ENCODE data around the gene CHAD.
"Not testable (repeated sequence)": the region's sequence is repeated elsewhere in the genome, so short reads cannot be mapped to it uniquely, and the experiment has no call there.

CHAD gene

DNA sequence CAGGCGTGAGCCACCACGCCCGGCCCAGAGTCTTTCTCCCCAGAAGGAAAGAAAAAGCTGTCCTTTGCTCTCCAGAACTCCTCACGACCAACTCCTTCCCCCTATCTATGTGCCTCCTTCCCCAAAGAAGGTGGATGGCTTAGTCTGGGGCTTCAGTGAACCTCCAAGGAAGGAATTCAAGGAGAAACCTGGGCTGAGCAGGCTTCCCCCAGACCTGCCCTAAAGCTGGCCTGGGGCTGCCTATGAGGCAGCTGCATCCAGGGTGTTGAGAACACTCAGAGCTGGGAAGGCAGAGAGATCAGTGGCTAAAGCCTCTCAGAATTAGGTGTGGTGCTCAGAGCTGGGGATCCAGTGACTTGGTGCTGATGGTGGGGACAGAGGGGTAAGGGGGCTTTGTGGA lies 38.9 kb downstream of the CHAD start:
- no peak for DNase-seq (ENCODE audit: low read depth in 2 of 2, low spot score in 1 of 2)

DNA sequence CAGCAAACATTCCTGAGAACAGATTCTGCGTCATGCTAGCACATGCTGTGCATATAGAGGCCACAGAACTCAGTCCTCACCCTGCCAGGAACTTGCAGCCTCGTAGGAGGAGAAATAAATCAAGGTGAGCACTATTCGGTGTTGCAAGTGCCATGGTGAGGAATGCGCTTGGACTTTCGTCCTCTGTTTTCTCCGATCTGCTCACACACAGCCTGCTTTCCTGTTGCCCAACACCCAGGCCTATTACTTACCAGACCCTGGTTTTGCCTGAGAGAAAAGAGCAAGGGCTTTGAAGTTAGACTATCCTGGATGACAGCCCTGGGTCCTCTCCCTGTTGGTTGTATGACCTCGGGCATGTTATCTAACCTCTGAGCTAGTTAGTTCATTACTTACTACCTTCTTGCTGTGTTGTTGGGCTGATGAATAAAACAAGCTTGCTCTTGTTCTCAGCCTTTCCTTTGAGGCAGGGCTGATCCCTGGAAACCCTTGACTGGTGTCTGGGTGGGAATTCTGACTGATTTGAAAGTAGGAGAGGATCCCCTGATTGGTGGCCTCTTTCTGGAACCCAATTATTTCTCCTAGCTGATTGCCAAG lies 39.8 kb downstream of the CHAD start:
- DNase-seq (ENCODE audit: low read depth in 2 of 2, low spot score in 1 of 2): no peak

DNA sequence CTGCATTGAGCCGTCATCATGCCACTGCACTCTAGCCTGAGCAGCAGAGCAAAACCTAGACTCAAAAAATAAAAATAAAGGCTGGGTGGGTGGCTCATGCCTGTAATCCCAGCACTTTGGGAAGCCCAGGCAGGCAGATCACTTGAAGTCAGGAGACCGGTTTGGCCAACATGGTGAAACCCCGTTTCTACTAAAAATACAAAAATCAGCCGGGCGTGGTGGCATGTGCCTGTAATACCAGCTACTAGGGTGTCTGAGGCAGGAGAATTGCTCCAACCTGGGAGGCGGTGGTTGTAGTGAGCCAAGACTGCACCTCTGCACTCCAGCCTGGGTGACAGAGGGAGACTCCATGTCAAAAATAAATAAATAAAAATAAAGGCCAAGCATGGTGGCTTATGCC lies 40.6 kb downstream of the CHAD start:
- DNase-seq (ENCODE audit: low read depth in 2 of 2, low spot score in 1 of 2): not testable (repeated sequence)

DNA sequence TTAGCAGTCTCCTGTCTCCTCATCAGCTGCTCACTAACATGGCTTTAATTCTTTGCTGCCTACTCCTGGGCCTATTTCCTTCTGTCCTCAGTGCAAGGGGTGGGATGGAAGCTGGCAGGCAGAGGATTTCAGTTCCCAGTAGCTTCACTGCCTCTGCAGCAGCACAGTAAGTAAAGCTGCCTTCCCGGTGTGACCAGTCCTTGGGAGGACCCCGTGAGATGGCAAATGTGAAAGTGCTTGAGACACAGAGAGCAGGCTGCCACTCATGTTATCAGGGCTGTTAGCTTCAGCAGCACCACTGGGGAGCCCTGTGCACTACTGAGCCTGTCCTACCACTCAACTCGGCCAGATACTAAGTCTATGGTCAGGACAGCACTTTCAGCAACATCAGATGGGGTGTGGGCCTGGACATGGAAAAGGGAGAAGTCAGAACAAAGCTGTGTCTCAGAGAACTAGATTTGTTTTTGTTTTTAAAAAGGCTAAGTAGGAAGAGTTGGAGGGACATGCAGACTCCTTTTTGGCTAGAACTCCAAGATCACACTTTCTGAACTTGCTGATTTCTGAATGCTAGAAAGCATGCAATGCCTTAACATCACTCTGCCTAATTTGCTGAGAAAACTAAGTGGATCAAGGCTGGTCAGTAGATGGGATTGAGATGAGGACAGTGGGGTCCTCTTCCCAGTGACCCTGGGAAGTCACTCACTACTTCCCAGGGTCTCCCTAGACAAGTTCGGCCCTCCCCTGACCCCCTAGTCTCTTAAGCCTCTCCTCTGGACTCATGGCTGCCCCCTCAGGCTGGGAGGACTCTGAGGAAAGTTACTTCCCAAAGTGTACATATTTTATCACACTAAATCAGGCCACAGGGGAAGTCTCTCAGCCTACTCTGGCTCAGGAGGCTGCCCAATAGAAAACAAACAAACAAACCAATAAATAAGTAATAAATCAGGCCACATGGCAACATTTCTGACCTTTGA lies 41.6 kb downstream of the CHAD start:
- no peak for DNase-seq (ENCODE audit: low read depth in 2 of 2, low spot score in 1 of 2)

DNA sequence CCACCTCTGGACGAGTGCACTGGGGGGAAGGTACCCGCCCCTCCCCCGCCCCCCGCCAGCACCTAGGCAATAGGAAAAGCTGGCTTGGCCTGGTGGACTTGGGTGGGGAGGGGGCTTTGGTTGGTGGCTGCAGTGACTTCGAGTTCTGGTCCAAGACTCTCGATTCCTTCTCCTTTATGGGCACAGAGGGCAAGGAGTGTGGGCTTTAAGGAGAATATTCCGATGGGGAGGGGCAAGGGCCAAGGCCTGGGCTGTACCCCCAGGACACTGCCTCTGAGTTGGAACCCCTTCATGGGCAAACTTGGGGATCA lies 42.3 kb downstream of the CHAD start:
- no peak for DNase-seq (ENCODE audit: low read depth in 2 of 2, low spot score in 1 of 2)

DNA sequence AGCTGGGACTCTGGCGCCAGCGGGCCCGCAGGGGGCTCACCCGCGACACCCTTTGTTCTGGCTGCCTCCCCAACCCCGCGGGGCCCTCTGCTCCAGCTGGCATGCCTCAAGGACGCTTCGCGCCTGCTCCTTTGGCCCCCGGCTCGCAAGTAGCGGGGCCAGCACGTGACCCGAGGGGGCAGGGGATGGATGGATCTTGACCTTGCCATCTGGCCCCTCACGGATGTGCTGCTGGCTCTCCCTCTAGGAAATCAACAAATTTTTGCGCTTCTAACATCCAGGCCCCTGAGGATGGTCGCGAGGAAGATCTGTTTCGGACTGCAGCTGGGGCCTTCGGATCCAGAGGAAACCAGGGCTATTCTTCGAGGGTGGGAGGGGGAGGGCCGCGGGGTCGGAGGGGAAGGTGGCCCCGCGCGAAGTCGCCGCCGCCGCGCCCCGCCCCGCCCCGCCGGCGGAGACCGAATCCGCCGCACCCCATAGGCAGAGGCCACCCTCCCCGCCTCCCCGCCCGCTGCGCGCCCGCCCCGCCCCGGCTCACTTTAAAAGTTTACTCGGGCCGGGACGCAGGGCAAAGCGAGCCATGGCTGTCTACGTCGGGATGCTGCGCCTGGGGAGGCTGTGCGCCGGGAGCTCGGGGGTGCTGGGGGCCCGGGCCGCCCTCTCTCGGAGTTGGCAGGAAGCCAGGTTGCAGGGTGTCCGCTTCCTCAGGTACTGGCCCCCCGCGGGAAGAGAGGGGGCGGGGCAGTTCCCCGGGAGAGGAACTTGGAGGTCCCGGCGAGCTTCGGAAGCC lies 42.8 kb downstream of the CHAD start, which contains the start of gene ACSF2:
Gene ACSF2, plus strand, starts transcription at position 537 of the 790 bp plus-strand sequence. Its CDS starts 44 bp downstream, at position 581.
- peak; percentile 30 to 32 for DNase-seq (ENCODE audit: low read depth in 2 of 2, low spot score in 1 of 2)

DNA sequence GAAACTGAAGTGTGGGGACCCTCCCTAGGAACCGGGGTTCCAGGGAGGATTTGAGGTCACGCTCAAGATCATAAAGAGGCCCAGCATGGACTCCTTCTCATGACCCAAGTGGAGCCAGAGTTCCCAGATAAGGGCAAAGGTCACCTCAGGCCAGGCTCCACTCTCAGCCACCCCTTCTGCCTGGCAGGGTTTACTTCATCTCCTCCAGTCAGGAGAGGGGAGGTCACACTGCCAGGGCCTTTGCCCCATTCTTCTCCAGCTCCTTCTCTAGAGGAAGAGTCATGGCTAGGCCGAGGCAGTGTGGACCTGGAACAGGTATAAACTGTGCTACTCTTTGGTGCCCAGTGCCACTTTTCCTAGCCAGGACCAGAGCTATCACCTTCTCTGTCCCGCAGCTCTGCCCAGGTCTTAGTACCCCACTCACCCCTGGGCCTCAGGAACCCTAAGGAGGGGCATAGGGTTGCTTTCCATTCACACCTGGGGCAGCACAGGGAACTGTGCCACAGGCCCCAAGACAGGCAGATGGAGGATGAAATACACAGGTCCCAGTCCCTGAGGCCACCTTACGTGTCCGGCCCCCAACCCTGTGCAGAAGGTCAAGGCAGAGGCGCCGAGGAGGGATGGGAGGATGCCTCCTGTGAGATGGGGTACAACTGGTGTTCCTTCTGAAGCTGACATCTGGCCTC lies 43.5 kb downstream of the CHAD start:
- DNase-seq (ENCODE audit: low read depth in 2 of 2, low spot score in 1 of 2): no peak

DNA sequence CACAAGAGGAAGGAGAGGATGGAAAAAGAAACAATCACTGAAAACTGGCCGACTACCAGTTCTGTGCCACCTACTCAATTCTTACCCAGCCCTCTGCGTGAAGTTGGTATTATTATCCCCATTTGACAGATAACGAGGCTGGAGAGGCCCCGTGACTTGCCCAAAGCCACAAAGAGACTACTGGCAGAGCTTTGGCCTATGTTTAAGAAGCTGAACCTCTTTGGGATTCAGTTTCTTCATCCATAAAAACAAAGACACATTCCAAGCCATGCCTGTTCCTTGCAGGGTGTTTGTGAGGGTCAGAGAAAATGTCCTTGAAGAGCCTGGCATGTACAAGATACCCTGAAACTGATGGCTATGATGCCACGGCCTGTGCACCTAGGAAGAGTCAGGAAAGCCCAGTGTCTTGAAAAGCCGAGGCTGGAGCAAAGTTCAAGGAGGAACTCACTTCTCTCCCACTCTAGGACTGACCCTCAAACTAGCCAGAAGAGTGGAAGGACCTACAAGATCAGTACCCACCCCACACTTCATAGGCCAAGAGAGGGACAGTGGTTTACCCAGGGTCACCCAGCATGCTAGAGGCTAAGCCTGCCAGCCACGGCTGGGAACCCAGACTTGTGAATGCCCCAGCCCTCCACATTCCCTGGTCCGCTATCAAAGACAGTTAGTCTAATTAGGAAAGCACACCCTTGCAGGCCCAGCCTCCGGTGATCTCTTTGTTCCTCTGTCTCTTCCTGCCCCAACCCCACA lies 44.3 kb downstream of the CHAD start:
- DNase-seq (ENCODE audit: low read depth in 2 of 2, low spot score in 1 of 2): no peak

DNA sequence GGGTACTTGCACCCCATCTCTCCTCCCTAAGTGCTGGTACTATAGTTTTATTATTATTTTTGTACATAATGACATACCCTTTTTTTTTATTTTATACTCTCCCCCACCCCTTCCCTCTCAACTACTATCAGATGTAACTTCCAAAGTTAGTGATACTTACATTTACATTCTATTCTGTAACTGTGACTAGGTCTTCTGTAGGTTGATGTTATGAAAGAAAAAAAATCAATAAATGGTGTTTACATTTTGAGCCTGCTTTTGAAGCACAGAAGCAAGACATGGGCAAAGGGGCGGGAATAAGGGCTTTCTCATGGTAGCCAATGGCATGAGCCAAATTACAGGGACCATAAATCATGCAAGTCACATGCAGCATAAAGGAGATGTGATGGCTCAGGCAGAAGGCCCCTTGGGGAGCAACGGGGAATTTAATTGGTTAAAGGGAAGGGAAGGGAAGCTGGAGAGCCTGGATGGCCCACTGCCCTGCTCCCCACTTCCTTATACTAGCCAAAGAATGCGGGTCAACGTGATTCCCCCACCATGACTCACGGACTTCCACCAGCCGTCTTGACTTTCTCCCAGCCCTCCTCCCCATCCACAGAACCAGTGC lies 45.0 kb downstream of the CHAD start:
- no peak for DNase-seq (ENCODE audit: low read depth in 2 of 2, low spot score in 1 of 2)

DNA sequence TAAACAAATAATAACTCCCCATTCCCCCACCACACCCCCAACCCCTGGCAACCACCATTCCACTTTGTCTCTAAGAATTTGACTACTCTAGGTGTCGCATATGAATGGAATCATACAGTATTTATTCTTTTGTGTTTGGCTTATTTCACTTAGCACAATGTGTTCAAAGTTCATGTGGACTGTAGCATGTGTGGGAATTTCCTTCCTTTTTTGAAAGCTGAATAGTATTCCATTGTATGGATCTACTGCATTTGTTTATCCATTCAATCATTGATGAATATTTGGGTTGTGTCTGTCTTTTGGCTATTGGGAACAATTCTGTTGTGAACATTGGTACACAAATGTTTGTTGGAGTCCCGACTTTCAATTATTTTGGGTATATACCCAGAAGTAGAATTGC lies 45.9 kb downstream of the CHAD start:
- no peak for DNase-seq (ENCODE audit: low read depth in 2 of 2, low spot score in 1 of 2)

DNA sequence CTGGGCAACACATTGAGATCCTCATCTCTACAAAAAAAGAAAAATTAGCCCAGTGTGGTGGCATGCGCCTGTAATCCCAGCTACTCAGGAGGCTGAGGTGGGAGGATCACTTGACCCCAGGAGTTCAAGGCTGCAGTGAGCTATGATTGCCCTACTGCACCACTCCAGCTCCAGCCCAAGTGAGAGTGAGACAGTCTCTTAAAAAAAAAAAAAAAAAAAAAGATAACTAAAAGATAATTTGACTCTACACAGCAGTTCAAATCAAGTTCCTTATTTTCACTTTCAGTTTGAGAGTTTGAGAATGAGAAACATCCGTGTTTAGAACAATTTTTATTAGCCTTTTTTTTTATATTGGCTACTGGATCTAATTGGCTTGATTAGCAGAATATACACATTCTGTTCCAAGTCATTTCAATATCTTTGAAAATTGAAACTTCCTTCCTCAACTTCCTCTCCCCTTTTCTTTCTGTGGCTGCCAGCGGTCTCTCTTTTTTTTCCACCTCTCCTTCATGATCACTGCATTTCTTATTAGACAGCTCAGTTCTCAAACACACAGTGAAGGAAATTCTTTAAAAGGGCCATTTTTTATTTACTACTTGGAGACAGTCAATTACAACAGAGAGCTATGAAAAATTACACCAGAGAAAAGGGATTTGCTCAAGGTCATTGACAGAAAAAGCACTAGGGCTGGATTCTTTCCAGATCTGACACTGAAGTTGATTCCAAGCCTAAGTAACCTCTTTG lies 47.2 kb downstream of the CHAD start:
- no peak for DNase-seq (ENCODE audit: low read depth in 2 of 2, low spot score in 1 of 2)

DNA sequence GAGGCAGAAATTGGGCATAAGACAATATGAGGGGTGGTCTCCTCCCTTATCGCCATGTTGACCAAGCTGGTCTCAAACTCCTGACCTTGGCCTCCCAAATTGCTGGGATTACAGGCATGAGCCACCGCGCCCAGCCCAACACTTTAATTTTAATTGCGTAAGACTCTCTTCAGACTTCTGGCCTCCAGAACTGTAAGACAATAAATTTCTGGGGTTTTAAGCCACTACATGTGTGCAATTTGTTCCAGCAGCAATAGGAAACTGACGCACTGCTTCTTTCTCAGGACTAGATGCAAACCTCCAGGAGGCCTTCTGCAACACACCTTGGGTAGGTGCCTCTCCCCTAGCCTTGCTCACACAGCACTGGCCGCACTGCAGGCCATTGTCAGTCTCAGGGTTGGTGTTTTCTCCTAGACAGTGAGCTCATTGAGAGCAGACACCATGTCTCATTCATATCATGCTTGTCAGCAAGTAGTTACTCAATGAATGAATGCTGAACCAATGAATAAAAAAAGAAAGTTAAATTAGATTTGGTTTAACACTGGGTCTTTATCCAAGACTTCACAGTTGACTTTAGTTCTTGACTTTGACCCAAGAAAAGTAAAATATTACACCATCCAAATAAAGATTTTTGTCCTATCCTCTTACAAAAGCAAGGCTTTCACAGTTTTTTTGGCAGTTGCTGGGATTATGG lies 48.1 kb downstream of the CHAD start:
- DNase-seq (ENCODE audit: low read depth in 2 of 2, low spot score in 1 of 2): no peak

DNA sequence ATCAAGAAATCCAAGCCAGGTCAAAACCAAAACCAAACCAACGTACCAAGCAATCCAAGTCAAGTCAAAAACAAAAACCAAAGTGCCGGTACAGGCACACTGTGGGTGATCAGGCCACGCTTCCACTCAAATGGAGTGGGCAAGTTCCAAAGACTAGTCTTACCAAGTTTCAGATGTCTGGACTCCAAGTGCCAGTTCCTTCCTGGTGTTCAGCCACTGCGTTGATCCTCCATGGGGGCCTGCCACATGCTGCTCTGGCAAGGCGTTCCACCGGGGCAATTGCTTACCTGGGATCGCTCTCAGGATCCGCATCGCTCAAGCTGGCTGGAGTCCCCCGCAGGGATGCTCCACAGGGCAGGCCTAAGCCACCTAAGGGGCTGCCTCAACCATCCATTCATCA lies 49.1 kb downstream of the CHAD start:
- DNase-seq (ENCODE audit: low read depth in 2 of 2, low spot score in 1 of 2): not testable (repeated sequence)

DNA sequence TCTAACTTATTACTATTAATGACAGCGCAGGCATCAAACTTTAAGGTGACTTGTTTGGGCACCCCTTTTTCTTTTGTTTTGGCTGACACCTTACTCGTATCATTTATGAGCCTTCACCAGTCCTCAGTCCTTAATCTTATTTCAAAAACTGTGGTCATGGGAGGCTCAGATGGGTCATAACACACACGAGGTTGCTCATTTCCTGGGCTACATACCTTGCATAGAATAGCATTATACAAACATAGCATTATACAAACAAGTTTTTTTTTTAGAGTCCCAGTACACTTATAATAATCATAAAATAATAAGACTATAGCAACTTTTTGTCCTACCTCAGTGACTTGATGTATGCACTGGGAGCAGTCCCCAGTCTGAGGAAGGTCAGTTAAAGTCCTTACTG lies 53.9 kb downstream of the CHAD start:
- DNase-seq (ENCODE audit: low read depth in 2 of 2, low spot score in 1 of 2): no peak
